HG03469 (cell line): ENCODE data around the gene C16orf90.
"Not testable (repeated sequence)": the region's sequence is repeated elsewhere in the genome, so short reads cannot be mapped to it uniquely, and the experiment has no call there.

Source experiments
- ATAC-seq: cut with Tn5 transposase; IDR thresholded peaks from one replicate; pipeline ENCODE4 v1.9.1; 2021; ENCODE audit warnings: mild to moderate bottlenecking, moderate library complexity, moderate number of reproducible peaks; ENCODE audit not compliant: unreplicated experiment

The C16orf90 gene

GRCh38 chr16:3495176-3495575 lies at the start of gene C16orf90:
Gene C16orf90 (minus strand): TSS chr16:3495489. CDS start chr16:3495421, 68 bp downstream.
- ATAC-seq: no peak

- ATAC-seq: no peak
Observed at GRCh38 chr16:3542601-3543373, 47.5 kb upstream of the C16orf90 start.

GRCh38 chr16:3541527-3542155 lies 46.4 kb upstream of the C16orf90 start:
- no peak for ATAC-seq

DNA sequence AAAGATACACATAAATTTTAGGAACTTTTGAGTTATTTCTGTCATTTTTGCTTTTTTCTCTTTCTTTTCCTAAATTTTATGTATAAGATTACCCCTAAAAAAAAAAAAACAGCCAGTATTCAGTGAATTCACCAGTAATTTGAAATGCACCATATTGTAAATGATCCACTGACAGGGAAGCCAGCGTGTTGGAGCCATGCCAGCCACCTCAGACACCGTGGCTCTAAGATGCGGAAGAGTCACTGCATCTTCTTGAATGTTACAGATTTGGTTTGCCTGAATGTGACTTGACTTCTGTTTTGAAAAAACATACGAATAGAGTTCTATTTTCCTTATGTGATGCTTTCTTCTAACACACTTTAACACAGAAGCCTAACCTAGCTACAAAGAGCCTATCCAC lies 42.9 kb upstream of the C16orf90 start:
- ATAC-seq: no peak

DNA sequence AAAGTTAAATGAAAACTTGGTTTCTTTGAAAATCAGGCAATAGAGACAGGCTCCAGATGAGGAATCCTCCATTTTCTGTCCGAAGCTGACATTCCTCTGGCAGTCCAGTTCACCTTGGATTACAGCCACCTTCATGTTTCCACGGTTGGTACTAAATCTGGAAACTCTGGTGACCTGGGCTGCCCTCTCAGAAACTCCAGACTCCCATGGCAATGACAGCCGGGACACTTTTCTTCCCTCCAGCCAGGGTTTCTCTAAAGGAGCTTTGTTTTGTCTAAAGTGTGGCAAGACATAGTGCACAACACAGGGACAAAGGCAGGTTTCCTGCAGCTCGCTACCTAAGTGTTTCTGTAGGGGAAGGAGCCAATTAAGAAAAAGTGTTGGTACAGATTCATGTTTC lies 41.6 kb upstream of the C16orf90 start:
- ATAC-seq: no peak

DNA sequence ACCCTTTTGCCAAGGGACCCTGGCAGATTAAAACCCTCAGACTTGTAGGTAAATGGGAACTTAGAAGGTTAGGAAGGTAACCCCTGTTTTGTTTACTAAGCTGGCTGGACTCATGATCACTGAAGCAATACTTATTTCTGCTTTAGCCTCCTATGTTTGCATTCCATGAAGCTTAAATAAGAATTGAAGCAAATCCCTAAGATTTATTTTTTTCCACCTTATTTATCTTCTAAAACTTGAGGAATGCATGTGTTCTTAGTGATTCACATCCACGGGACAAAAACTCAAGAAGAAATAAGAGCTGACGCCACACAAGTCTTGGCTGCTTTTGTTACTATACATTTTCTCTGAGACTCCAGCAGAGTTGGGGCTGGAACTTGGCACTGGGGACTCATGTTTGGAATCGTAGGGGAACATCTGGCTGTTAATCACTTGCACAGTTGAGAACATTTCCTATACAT lies 41.0 kb upstream of the C16orf90 start:
- no peak for ATAC-seq

DNA sequence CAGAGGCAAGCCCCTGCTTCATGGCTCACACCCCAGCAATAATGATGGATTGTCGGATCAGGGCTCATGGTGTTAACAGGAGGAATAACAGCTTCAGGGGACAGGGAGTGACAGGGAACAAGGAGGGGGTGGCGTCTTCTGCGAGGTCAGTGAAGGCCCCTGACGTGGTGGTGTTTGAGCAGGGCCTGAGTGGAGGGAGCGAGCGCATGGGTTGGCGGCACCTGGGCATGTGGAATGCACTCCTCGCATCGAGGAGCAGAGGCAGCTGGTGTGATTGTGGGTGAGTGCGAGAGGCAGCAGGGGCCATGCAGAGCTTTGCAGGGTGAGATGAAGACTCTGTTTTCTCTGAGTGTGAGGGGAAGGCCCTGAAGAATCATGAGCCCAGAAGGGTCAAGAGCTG lies 38.8 kb upstream of the C16orf90 start:
- ATAC-seq: no peak

GRCh38 chr16:3532741-3533140 lies 37.5 kb upstream of the C16orf90 start:
- ATAC-seq: no peak

DNA sequence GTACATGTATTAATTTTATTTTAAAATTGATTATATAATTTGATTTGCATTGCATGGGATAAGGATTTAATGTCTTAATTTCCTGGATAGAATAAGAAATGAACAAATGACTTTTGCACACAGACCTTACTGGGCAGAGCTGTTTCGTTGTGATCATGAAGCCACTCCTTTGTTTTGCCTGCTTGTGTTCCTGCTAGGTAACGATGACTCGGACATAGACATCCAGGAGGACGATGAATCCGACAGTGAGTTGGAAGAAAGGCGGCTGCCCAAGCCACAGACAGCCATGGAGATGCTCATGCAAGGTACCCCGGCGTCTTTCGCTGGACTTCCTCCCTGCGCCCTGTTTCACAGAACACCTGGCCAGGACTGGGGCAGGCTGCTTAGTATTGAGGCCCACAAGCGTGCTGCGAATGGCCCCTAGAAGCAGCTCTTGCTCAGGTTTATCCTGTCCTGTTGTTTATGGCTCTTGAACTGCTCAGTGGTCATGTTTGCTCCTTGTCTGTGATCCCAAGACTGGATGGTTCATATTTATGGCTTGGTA lies 35.2 kb upstream of the C16orf90 start:
- ATAC-seq: no peak

- no peak for ATAC-seq
Observed at GRCh38 chr16:3529175-3529574, 33.9 kb upstream of the C16orf90 start.

DNA sequence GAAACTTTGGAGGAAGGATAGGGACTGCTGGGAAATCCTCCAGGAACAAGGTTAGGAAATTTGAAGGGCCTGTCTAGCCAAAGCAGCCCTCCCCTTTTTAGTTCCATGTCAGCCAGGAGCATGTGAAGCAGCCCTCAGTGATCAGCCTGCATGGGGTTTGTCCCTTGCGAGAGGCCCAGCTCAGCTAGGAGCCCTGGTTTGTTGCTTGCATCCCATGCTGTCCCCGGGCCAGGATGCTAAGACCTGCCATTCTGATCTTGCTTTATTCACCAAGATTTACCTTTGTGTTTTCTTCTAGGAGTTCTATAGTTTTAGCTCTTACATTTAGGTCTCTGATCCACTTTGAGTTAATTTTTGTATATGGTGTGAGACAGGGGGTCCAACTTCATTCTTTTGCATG lies 33.1 kb upstream of the C16orf90 start:
- no peak for ATAC-seq

GRCh38 chr16:3527216-3527829 lies 32.0 kb upstream of the C16orf90 start:
- ATAC-seq: not testable (repeated sequence)

- ATAC-seq: no peak
Observed at GRCh38 chr16:3525951-3526350, 30.7 kb upstream of the C16orf90 start.

DNA sequence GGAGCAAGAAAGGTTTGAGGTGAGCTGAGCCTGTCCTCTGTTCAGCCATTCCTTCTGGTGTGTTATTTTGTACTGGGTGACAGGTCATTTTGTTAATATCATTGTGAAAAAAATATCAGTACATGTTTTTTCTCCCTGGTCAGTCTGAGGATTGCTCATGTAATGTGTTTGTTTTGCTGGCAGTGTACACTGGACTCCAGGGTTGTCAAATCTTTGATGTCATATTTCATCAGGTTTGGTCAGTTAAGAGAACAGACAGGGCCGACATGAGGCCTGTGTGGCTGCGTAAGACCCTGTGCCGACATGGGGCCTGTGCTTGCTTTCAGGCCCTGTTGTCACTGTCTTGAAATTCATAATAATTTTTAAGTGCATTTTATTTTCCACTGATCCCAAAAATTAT lies 28.0 kb upstream of the C16orf90 start:
- no peak for ATAC-seq

- ATAC-seq: no peak
Observed at GRCh38 chr16:3520841-3521240, 25.6 kb upstream of the C16orf90 start.

DNA sequence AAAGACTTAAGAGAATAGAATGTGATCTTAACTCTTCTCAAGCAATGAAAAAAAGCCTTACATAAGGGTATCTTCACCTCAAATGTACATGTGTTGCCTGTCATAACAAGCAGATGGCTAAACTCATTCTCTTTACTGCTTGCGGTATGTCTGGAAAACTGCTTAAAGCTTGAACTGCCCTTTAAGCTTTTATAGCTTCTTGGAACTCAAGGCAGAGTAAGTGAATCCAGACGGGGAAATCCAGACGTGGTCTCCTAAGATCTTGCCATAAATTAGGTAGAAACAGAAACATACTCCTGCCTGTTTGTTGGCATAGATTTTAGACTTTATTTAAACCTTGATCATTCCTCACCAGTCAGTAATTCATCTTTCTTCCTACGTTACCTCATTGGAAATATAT lies 25.1 kb upstream of the C16orf90 start:
- ATAC-seq: no peak

- no peak for ATAC-seq
Observed at GRCh38 chr16:3519581-3519980, 24.3 kb upstream of the C16orf90 start.

GRCh38 chr16:3518986-3519348 lies 23.7 kb upstream of the C16orf90 start:
- ATAC-seq: no peak

GRCh38 chr16:3518292-3518985 lies 23.1 kb upstream of the C16orf90 start:
- no peak for ATAC-seq

DNA sequence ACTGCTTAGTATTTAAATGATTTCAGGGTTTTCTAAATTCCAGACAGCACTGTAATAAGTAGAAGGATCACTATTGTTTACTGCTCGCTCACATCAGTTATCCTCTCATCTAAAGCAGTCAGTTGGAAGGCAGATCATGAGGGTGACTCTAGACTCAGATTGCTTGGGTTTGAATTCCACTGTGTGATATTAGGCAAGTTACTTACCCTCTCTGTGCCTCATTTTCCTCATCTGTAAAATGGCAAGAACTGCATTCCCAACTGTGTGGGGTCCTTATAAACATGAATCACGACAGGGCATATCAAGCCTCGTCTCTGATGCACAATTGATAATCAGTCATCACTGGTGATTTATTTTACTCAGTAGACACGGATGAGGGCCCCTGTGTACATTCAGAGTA lies 20.6 kb upstream of the C16orf90 start:
- no peak for ATAC-seq

DNA sequence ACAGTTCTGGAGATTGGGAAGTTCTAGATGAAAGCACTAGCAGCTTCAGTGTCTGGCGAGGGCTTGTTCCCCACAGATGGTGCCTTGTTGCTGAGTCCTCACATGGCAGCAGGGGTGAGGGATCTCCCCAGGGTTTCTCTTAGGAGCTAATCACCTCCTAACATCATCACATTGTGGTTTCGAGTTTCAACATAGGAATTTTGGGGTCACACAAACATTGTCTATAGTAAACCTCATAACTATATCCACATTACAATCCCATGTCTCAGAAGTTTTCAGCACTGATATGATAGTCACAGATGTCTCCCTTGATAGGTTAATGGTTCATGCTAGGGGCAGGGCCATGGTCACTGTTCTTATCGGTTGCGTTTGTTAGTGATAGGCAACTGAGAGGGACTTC lies 19.3 kb upstream of the C16orf90 start:
- no peak for ATAC-seq
